Frontal cortex (tissue), 4 donors: ENCODE results near the gene PFKM. TPM values are rescaled to one million over a fixed set of nuclear protein-coding genes. Genes with fewer than 3 reads are reported as not detected.
"Not testable (repeated sequence)": the region's sequence is repeated elsewhere in the genome, so short reads cannot be mapped to it uniquely, and the experiment has no call there.

Source experiments
- DNase-seq, 2 donors: peaks; one replicate each; pipeline ENCODE4 v3.0.0; 2012; ENCODE audit warnings: low spot score in 2 of 2
- FAIRE-seq: peaks from 2 replicates; lab custom pipeline; 2012; peaks lifted over from hg19 to GRCh38; lab: Jason Lieb, UNC
- total RNA-seq: library from RNA; depleted of rRNA; stranded (reverse); fragments of >200 nt; gene quantifications from one replicate; pipeline ENCODE4 v1.2.3, GENCODE V29; 2014
- donor health status: control.
- donor health status: control.
- donor health status: control.

PFKM gene
- total RNA-seq, 1 donor from 2014 or later = 104 TPM

GRCh38 chr12:48151103-48151771, 32.1 kb downstream of the PFKM start:
- no peak for FAIRE-seq
- DNase-seq = no peak

DNA sequence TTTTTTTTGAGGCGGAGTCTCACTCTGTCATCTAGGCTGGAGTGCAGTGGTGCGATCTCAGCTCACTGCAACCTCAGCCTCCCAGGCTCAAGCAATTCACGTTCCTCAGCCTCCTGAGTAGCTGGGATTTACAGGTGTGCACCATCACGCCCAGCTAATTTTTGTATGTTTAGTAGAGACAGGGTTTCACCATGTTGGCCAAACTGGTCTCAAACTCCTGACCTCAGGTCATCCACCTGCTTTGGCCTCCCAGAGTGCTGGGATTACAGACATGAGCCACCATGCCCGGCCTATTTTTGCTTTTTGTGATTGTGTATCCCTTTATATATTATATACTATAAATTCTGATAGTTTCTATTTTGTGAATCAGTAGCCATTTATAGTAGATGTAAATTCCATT, 36.6 kb downstream of the PFKM start:
- not testable (repeated sequence) for DNase-seq, FAIRE-seq

- no peak for FAIRE-seq
Observed at GRCh38 chr12:48156652-48157017, 37.5 kb downstream of the PFKM start.

DNA sequence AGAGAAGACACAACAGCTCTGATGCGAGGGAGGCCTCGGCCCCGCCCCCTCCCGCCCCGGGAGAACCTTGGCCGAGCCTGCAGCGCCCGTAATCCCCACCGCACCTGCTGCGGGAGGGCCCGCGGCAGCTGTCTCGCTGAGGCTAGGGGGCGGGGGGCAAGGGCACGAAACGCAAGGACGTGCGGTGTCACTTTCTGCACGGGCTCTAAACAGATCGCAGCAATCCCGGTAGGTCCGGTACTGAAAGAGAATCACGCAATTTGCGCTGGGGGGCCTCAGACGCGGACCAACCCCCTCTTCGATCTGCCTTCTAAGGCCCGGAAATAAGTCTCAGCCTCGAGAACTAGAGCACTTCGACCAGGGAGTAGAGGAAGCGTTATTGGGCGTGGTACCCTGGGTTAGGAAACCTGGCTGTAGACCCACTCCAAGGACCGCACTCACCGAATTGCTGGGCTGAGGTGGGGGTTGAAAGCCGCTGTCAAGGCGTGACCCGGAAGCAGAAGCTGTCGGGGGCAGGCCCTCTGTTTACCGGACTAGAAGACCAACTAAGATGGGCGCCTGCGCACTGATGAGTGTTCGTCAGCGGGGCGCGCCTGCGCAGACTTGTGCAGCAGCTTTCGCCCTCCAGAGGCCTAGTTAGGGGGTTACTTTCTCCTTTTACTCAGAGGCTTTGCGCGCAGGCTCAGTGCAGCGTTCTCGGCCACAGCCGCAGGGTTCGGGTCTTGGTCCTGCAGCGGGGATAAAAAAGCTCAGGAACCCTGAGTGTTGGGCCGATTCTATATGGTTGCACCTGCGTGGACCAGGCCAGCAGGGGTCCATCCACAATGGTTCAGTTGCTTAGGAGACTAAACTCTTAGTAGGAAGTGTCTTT, 38.1 kb downstream of the PFKM start, which contains the start of gene ASB8:
TSS of gene ASB8 (minus strand) at position 498 of the 871 bp plus-strand sequence. CDS start 4,019 bp downstream, outside the sequence.
- FAIRE-seq (no peak), DNase-seq (peak; percentile 85 to 89)

More at GRCh38 chr12:48156652-48157017, 37.5 kb downstream of the PFKM start:
- no peak for DNase-seq

- no peak for DNase-seq
Observed at GRCh38 chr12:48157889-48158370, 38.8 kb downstream of the PFKM start.

DNA sequence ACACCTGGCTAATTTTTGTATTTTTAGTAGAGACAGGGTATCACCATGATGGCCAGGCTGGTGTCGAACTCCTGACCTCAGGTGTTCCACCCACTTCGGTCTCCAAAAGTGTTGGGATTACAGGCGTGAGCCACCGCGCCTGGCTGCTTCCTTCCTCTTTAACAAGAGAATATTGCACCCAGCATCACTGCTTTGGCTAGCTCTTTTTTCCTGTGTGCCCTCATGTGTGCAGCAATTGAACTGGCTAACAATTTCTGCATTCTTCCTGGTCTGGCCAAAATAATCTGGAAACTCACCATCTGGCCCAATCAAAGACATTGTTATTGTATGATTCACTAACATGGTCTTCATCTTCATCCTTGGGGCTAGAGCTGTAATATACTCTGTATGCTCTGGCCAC, 40.9 kb downstream of the PFKM start:
- no peak for DNase-seq
- no peak for FAIRE-seq

More at GRCh38 chr12:48157889-48158370, 38.8 kb downstream of the PFKM start:
- no peak for FAIRE-seq

GRCh38 chr12:48160807-48161206, 41.6 kb downstream of the PFKM start:
- FAIRE-seq = no peak
- no peak for DNase-seq

DNA sequence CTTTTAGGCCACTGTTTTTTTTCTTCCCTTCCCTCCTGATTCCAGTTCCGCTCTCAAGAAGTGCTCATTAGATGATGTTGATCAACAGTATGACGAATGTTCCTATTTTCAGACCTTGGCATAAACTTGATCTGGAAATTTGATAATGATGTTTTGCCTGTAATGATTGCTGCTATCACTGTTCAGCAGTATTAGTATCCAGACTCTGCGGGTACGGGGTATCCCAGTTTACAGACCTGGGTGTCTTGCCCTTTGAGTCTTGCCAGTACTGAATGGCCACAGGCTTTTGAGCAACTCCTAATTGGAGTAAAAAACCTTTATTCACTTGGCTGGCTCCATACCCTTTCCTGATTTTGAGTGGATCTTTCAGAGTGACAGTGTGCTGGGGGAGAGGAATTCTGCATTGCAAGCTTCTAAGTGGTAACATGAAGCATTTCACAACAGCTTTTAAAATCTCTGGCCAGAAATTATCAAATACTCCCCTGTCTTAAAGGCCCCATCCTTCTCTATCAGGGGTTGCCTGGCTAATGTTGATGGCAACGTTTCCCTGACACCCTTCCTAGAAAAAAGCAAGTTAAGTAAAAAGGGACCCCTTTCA, 44.1 kb downstream of the PFKM start:
- DNase-seq (no peak), FAIRE-seq (no peak)

GRCh38 chr12:48164451-48164850, 45.3 kb downstream of the PFKM start:
- FAIRE-seq = peak; percentile 30
- DNase-seq = no peak

GRCh38 chr12:48165089-48165981, 46.2 kb downstream of the PFKM start:
- FAIRE-seq (peak; percentile 69), DNase-seq (peak in 1 of 2 donors; percentile 48)

DNA sequence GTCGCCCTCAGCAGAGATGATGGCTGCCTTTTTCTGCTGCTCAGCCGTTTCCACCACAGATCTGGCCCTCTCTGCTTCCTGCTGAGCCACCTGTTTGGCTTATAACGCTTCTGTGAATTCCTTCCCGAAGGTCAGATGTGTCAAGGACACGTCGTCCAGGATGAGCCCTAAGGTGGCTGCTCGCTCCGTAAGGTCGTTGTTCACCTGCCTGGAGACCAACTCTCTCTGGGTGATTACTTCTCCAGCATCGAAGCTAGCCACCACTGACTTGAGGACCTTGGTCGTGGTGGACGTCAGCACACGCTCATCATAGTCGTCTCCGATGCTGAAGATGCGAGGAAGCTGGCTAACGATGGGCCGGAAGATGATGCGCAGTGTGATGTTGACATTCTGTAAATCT, 49.8 kb downstream of the PFKM start:
- DNase-seq (no peak), FAIRE-seq (no peak)

GRCh38 chr12:48175613-48176416, 56.7 kb downstream of the PFKM start:
- FAIRE-seq (no peak), DNase-seq (no peak)

GRCh38 chr12:48176417-48176751, 57.2 kb downstream of the PFKM start:
- FAIRE-seq (no peak), DNase-seq (no peak)

DNA sequence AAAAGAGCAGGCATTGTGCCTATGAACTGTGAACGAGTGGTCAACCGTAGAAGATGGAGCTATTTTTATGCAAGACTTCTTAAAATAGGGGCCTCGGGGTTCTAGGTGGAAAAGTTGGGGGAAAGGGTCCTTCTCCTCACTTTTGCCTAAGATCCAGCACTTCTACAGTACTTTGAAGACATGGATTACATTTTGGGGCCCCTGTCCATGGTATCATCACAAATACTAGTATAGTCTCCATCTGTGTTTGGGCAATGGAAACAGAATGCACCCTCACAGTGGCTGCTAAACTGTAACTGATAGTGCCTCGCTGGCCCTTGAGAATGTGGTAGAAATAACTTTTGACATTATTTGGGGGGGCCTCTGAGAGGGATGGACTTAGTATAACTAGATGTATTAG, 58.8 kb downstream of the PFKM start:
- DNase-seq = no peak
- no peak for FAIRE-seq

GRCh38 chr12:48179466-48179865, 60.3 kb downstream of the PFKM start:
- DNase-seq = no peak
- no peak for FAIRE-seq

- DNase-seq (no peak), FAIRE-seq (no peak)
Observed at GRCh38 chr12:48180424-48180823, 61.3 kb downstream of the PFKM start.

DNA sequence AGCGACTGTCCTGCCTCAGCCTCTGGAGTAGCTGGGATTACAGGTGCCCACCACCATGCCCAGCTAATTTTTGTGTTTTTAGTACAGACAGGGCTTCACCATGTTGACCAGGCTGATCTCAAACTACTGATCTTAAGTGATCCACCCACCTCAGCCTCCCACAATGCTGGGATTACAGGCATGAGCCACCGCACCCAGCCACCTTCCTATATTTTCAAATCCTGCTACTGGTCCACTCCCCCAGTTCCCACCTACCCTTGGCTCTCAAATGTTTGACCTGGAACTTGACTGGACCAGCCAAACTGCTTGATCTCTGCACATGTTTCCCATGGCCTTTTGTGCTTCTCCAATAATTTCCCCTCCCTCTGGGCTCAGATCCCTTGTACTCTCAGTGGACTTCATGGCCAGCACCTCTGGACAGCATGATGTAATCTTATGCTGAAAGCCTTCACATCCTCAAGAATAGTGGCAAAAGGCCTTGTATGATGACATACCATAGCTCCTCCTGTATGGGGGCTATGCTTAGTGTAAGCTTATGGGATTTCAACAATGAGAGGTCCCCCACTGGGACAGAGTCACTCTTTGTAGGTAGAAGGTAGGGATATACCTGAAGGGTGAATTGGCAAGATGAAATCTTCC, 61.8 kb downstream of the PFKM start:
- FAIRE-seq (no peak), DNase-seq (no peak)

- no peak for FAIRE-seq
- no peak for DNase-seq
Observed at GRCh38 chr12:48182631-48183030, 63.5 kb downstream of the PFKM start.
